ENCODE data around the gene FLNB. TPM values are rescaled to one million over a fixed set of nuclear protein-coding genes. Genes with fewer than 3 reads are reported as not detected.

Gene FLNB
- polyA plus RNA-seq, 4 donors, result 137 to 335 (median 205) TPM

GRCh38 chr3:58144478-58145325, 136.5 kb downstream of the FLNB start:
- no peak overlapping the region for H3K27ac ChIP-seq (ENCODE audit: low read depth in 1 of 3, low read length in 2 of 3)
- peaks cover 29 to 86% (median 46%) of the 10 kb centered on the region in 3 donors for H3K36me3 ChIP-seq (ENCODE audit: control insufficient read depth in 3 of 3, insufficient read depth in 2 of 3, low read depth in 1 of 3, low read length in 3 of 3)

GRCh38 chr3:58148049-58148448, 139.8 kb downstream of the FLNB start:
- no peak for FAIRE-seq
- H3K27ac ChIP-seq (ENCODE audit: low read depth in 1 of 3, low read length in 2 of 3), result no peak overlapping the region
- H3K9me3 ChIP-seq (ENCODE audit: control insufficient read depth in 2 of 2, insufficient read depth in 1 of 2, low read depth in 1 of 2, low read length in 1 of 2), result no peaks in the 10 kb centered on the region
- no peaks in the 10 kb centered on the region for H3K4me1 ChIP-seq (ENCODE audit: control insufficient read depth in 3 of 3, insufficient read depth in 2 of 3, low read depth in 1 of 3, low read length in 2 of 3)
- no peak overlapping the region for H3K4me3 ChIP-seq (ENCODE audit: low read depth in 1 of 3, low read length in 3 of 3)
- no peak for DNase-seq
- no peaks in the 10 kb centered on the region for H3K27me3 ChIP-seq (ENCODE audit: control insufficient read depth in 3 of 3, insufficient read depth in 3 of 3, low read length in 3 of 3)
- peaks cover 26 to 87% (median 55%) of the 10 kb centered on the region in 3 donors for H3K36me3 ChIP-seq (ENCODE audit: control insufficient read depth in 3 of 3, insufficient read depth in 2 of 3, low read depth in 1 of 3, low read length in 3 of 3)
- WGBS, 3 donors, result 95 to 97% (median 96%) methylated on average over 9 of the region's 9 CpGs

More at GRCh38 chr3:58144478-58145325, 136.5 kb downstream of the FLNB start:
- 83 to 84% (median 83%) methylated on average over 7 of the region's 7 CpGs for WGBS, 3 donors
- H3K9me3 ChIP-seq (ENCODE audit: control insufficient read depth in 2 of 2, insufficient read depth in 1 of 2, low read depth in 1 of 2, low read length in 1 of 2), result no peaks in the 10 kb centered on the region
- FAIRE-seq (no peak), DNase-seq (no peak)
- no peak overlapping the region for H3K4me3 ChIP-seq (ENCODE audit: low read depth in 1 of 3, low read length in 3 of 3)
- no peaks in the 10 kb centered on the region for H3K4me1 ChIP-seq (ENCODE audit: control insufficient read depth in 3 of 3, insufficient read depth in 2 of 3, low read depth in 1 of 3, low read length in 2 of 3)
- no peaks in the 10 kb centered on the region for H3K27me3 ChIP-seq (ENCODE audit: control insufficient read depth in 3 of 3, insufficient read depth in 3 of 3, low read length in 3 of 3)

GRCh38 chr3:58150130-58150809, 142.0 kb downstream of the FLNB start:
- Histone ChIP-seq H3K27ac (ENCODE audit: low read depth in 1 of 3, low read length in 2 of 3) (no peak overlapping the region), H3K9me3 (ENCODE audit: control insufficient read depth in 2 of 2, insufficient read depth in 1 of 2, low read depth in 1 of 2, low read length in 1 of 2) (no peaks in the 10 kb centered on the region), H3K4me3 (ENCODE audit: low read depth in 1 of 3, low read length in 3 of 3) (no peak overlapping the region), H3K4me1 (ENCODE audit: control insufficient read depth in 3 of 3, insufficient read depth in 2 of 3, low read depth in 1 of 3, low read length in 2 of 3) (peaks cover 0 to 7% (median 0%) of the 10 kb centered on the region in 3 donors), H3K27me3 (ENCODE audit: control insufficient read depth in 3 of 3, insufficient read depth in 3 of 3, low read length in 3 of 3) (no peaks in the 10 kb centered on the region), H3K36me3 (ENCODE audit: control insufficient read depth in 3 of 3, insufficient read depth in 2 of 3, low read depth in 1 of 3, low read length in 3 of 3) (peaks cover 26 to 88% (median 57%) of the 10 kb centered on the region in 3 donors)
- WGBS, 3 donors, result 91 to 93% (median 92%) methylated on average over 14 of the region's 14 CpGs
- no peak for DNase-seq
- no peak for FAIRE-seq

- Histone ChIP-seq H3K27me3 (ENCODE audit: control insufficient read depth in 3 of 3, insufficient read depth in 3 of 3, low read length in 3 of 3) (no peaks in the 10 kb centered on the region), H3K9me3 (ENCODE audit: control insufficient read depth in 2 of 2, insufficient read depth in 1 of 2, low read depth in 1 of 2, low read length in 1 of 2) (no peaks in the 10 kb centered on the region), H3K27ac (ENCODE audit: low read depth in 1 of 3, low read length in 2 of 3) (no peak overlapping the region), H3K4me3 (ENCODE audit: low read depth in 1 of 3, low read length in 3 of 3) (no peak overlapping the region), H3K4me1 (ENCODE audit: control insufficient read depth in 3 of 3, insufficient read depth in 2 of 3, low read depth in 1 of 3, low read length in 2 of 3) (peaks cover 0 to 7% (median 0%) of the 10 kb centered on the region in 3 donors), H3K36me3 (ENCODE audit: control insufficient read depth in 3 of 3, insufficient read depth in 2 of 3, low read depth in 1 of 3, low read length in 3 of 3) (peaks cover 29 to 86% (median 53%) of the 10 kb centered on the region in 3 donors)
- FAIRE-seq (no peak), DNase-seq (no peak)
- WGBS, 3 donors, result 87 to 89% (median 88%) methylated on average over 13 of the region's 13 CpGs
These were observed 142.6 kb downstream of the FLNB start for GRCh38 chr3:58150810-58151199.

GRCh38 chr3:58151637-58152036, 143.4 kb downstream of the FLNB start:
- peaks cover 0 to 7% (median 0%) of the 10 kb centered on the region in 3 donors for H3K4me1 ChIP-seq (ENCODE audit: control insufficient read depth in 3 of 3, insufficient read depth in 2 of 3, low read depth in 1 of 3, low read length in 2 of 3)
- FAIRE-seq, result no peak
- no peaks in the 10 kb centered on the region for H3K9me3 ChIP-seq (ENCODE audit: control insufficient read depth in 2 of 2, insufficient read depth in 1 of 2, low read depth in 1 of 2, low read length in 1 of 2)
- 85 to 97% (median 89%) methylated on average over 3 of the region's 3 CpGs for WGBS, 3 donors
- no peak overlapping the region for H3K27ac ChIP-seq (ENCODE audit: low read depth in 1 of 3, low read length in 2 of 3)
- H3K4me3 ChIP-seq (ENCODE audit: low read depth in 1 of 3, low read length in 3 of 3), result no peak overlapping the region
- no peaks in the 10 kb centered on the region for H3K27me3 ChIP-seq (ENCODE audit: control insufficient read depth in 3 of 3, insufficient read depth in 3 of 3, low read length in 3 of 3)
- no peak for DNase-seq
- peaks cover 27 to 86% (median 51%) of the 10 kb centered on the region in 3 donors for H3K36me3 ChIP-seq (ENCODE audit: control insufficient read depth in 3 of 3, insufficient read depth in 2 of 3, low read depth in 1 of 3, low read length in 3 of 3)

GRCh38 chr3:58152225-58153015, 144.2 kb downstream of the FLNB start:
- no peaks in the 10 kb centered on the region for H3K9me3 ChIP-seq (ENCODE audit: control insufficient read depth in 2 of 2, insufficient read depth in 1 of 2, low read depth in 1 of 2, low read length in 1 of 2)
- no peak overlapping the region for H3K27ac ChIP-seq (ENCODE audit: low read depth in 1 of 3, low read length in 2 of 3)
- no peaks in the 10 kb centered on the region for H3K27me3 ChIP-seq (ENCODE audit: control insufficient read depth in 3 of 3, insufficient read depth in 3 of 3, low read length in 3 of 3)
- peaks cover 24 to 86% (median 49%) of the 10 kb centered on the region in 3 donors for H3K36me3 ChIP-seq (ENCODE audit: control insufficient read depth in 3 of 3, insufficient read depth in 2 of 3, low read depth in 1 of 3, low read length in 3 of 3)
- no peak for DNase-seq
- peaks cover 0 to 7% (median 0%) of the 10 kb centered on the region in 3 donors for H3K4me1 ChIP-seq (ENCODE audit: control insufficient read depth in 3 of 3, insufficient read depth in 2 of 3, low read depth in 1 of 3, low read length in 2 of 3)
- WGBS, 3 donors, result 92 to 97% (median 94%) methylated on average over 17 of the region's 17 CpGs
- no peak for FAIRE-seq
- H3K4me3 ChIP-seq (ENCODE audit: low read depth in 1 of 3, low read length in 3 of 3), result no peak overlapping the region

GRCh38 chr3:58153371-58153770, 145.1 kb downstream of the FLNB start:
- DNase-seq (no peak), FAIRE-seq (no peak)
- Histone ChIP-seq H3K27ac (ENCODE audit: low read depth in 1 of 3, low read length in 2 of 3) (no peak overlapping the region), H3K27me3 (ENCODE audit: control insufficient read depth in 3 of 3, insufficient read depth in 3 of 3, low read length in 3 of 3) (no peaks in the 10 kb centered on the region), H3K4me1 (ENCODE audit: control insufficient read depth in 3 of 3, insufficient read depth in 2 of 3, low read depth in 1 of 3, low read length in 2 of 3) (peaks cover 0 to 7% (median 0%) of the 10 kb centered on the region in 3 donors), H3K4me3 (ENCODE audit: low read depth in 1 of 3, low read length in 3 of 3) (no peak overlapping the region), H3K36me3 (ENCODE audit: control insufficient read depth in 3 of 3, insufficient read depth in 2 of 3, low read depth in 1 of 3, low read length in 3 of 3) (peaks cover 23 to 85% (median 50%) of the 10 kb centered on the region in 3 donors), H3K9me3 (ENCODE audit: control insufficient read depth in 2 of 2, insufficient read depth in 1 of 2, low read depth in 1 of 2, low read length in 1 of 2) (no peaks in the 10 kb centered on the region)
- WGBS, 3 donors, result 96 to 98% (median 98%) methylated on average over 16 of the region's 16 CpGs
